Liver (tissue), 9 donors: ENCODE results near the gene PRR23E. TPM values are rescaled to one million over a fixed set of nuclear protein-coding genes. Genes with fewer than 3 reads are reported as not detected.

Source experiments
- DNase-seq: peaks from one replicate; pipeline ENCODE4 v3.0.0-alpha.2; 2017; ENCODE audit warnings: low spot score
- H3K27ac ChIP-seq, 2 donors: one replicate each; pipeline ENCODE4 v1.7.0; 2013; ENCODE audit warnings: inconsistent platforms in 2 of 2, low read length in 2 of 2, control low read depth in 1 of 2, low read depth in 1 of 2, mild to moderate bottlenecking in 1 of 2
- H3K27me3 ChIP-seq, 4 donors: one replicate each; pipeline versions ENCODE4 v1.6.1 to v1.7.0; 2013; ENCODE audit warnings: low read length in 3 of 4, inconsistent platforms in 1 of 4, mild to moderate bottlenecking in 1 of 4, moderate library complexity in 1 of 4; ENCODE audit not compliant: control insufficient read depth in 4 of 4, insufficient read depth in 4 of 4
- H3K36me3 ChIP-seq, 4 donors: one replicate each; pipeline versions ENCODE4 v1.6.1 to v1.7.0; 2013; ENCODE audit warnings: low read length in 3 of 4, mild to moderate bottlenecking in 3 of 4, low read depth in 1 of 4, moderate library complexity in 1 of 4; ENCODE audit not compliant: control insufficient read depth in 4 of 4, insufficient read depth in 3 of 4
- H3K4me1 ChIP-seq, 4 donors: one replicate each; pipeline versions ENCODE4 v1.6.1 to v1.7.0; 2013; ENCODE audit warnings: low read length in 3 of 4, mild to moderate bottlenecking in 3 of 4, moderate library complexity in 1 of 4; ENCODE audit not compliant: control insufficient read depth in 4 of 4, insufficient read depth in 4 of 4
- H3K4me3 ChIP-seq, 3 donors: one replicate each; pipeline versions ENCODE4 v1.6.1 to v1.7.0; 2013; ENCODE audit warnings: low read length in 3 of 3, control low read depth in 1 of 3, low read depth in 1 of 3, mild to moderate bottlenecking in 1 of 3
- H3K9ac ChIP-seq, 2 donors: one replicate each; pipeline ENCODE4 v1.7.0; 2013; ENCODE audit warnings: low read length in 2 of 2, mild to moderate bottlenecking in 2 of 2, moderate library complexity in 2 of 2, control low read depth in 1 of 2, low read depth in 1 of 2
- H3K9me3 ChIP-seq, 4 donors: one replicate each; pipeline versions ENCODE4 v1.6.1 to v1.7.0; 2013; ENCODE audit warnings: low read length in 3 of 4; ENCODE audit not compliant: control insufficient read depth in 4 of 4
- EGR1 ChIP-seq, 2 donors: IDR thresholded peaks; 2 replicates each; pipeline ENCODE4 v1.6.1; 2016 to 2018; ENCODE audit warnings: antibody characterized with exemption in 2 of 2, low read depth in 2 of 2
- FOXA1 ChIP-seq: IDR thresholded peaks from 2 replicates; pipeline ENCODE4 v1.6.1; 2016; ENCODE audit warnings: antibody characterized with exemption
- FOXA2 ChIP-seq: IDR thresholded peaks from 2 replicates; pipeline ENCODE4 v1.6.1; 2016; ENCODE audit warnings: antibody characterized with exemption
- GABPA ChIP-seq, 2 donors: IDR thresholded peaks in 1 of 2; conservative IDR thresholded peaks in 1 of 2; 2 replicates each; pipeline ENCODE4 v1.6.1; 2016; ENCODE audit warnings: antibody characterized with exemption in 2 of 2, mild to moderate bottlenecking in 1 of 2, moderate library complexity in 1 of 2
- HNF4A ChIP-seq, 2 donors: conservative IDR thresholded peaks; 2 replicates each; pipeline ENCODE4 v1.6.1; 2016; ENCODE audit warnings: antibody characterized with exemption in 2 of 2, mild to moderate bottlenecking in 2 of 2
- HNF4G ChIP-seq: IDR thresholded peaks from 2 replicates; pipeline ENCODE4 v1.6.1; 2016; ENCODE audit warnings: antibody characterized with exemption
- RAD21 ChIP-seq, 2 donors: IDR thresholded peaks; 2 replicates each; pipeline ENCODE4 v1.6.1; 2016; ENCODE audit warnings: antibody characterized with exemption in 2 of 2, mild to moderate bottlenecking in 2 of 2
- RXRA ChIP-seq, 2 donors: IDR thresholded peaks; 2 replicates each; pipeline ENCODE4 v1.6.1; 2017 to 2018; ENCODE audit warnings: antibody characterized with exemption in 2 of 2, mild to moderate bottlenecking in 1 of 2
- SP1 ChIP-seq: IDR thresholded peaks from 2 replicates; pipeline ENCODE4 v1.6.1; 2018; ENCODE audit warnings: antibody characterized with exemption, mild to moderate bottlenecking
- TAF1 ChIP-seq: conservative IDR thresholded peaks from 2 replicates; pipeline ENCODE4 v1.6.1; 2016; ENCODE audit warnings: antibody characterized with exemption, mild to moderate bottlenecking
- ZBTB33 ChIP-seq: IDR thresholded peaks from 2 replicates; pipeline ENCODE4 v1.6.1; 2016; ENCODE audit warnings: antibody characterized with exemption
- WGBS: extraction: QIAGEN DNeasy Blood & Tissue Kit; methylation state at CpG from one replicate; pipeline ENCODE4 v1.1.7; 2013; 5-methylcytosine and 5-hydroxymethylcytosine counted together
- polyA plus RNA-seq, 2 donors: library from polyadenylated mRNA; stranded (reverse) in 1 of 2; unstranded in 1 of 2; fragments of 200-250 nt in 1 of 2; fragments of >200 nt in 1 of 2; fragmentation: Nextera tagmentation in 1 of 2; extraction: Ambion mirVana in 1 of 2; gene quantifications; one replicate each; pipeline versions ENCODE4 v1.2.1 to v1.2.3, GENCODE V29; 2013 to 2015
- total RNA-seq, 2 donors: library from RNA; depleted of rRNA; stranded (reverse); fragments of >200 nt; gene quantifications; one replicate each; pipeline ENCODE4 v1.2.3, GENCODE V29; 2014
- TF ChIP-seq, protein P1 (sequence below): IDR thresholded peaks from 2 replicates; pipeline ENCODE4 v1.6.1; 2016; ENCODE audit warnings: antibody characterized with exemption, mild to moderate bottlenecking
- TF ChIP-seq, protein P2 (sequence below): fragments of 150-350 bp; IDR thresholded peaks from 2 replicates; pipeline ENCODE4 v1.5.1; 2017; ENCODE audit warnings: improper control_type of control experiment, low read depth, low read length; ENCODE audit not compliant: missing input control
- donor health status: healthy.
- donor health status: healthy.
- donor health status: healthy.
- donor health status: healthy.
- donor health status: healthy.

Gene PRR23E
- total and polyA plus RNA-seq, 4 donors, result not detected

- 32% methylated on average over 3 of the region's 3 CpGs for WGBS
- Histone ChIP-seq H3K4me1 (no peaks in the 10 kb centered on the region), H3K27ac (no peak overlapping the region), H3K9me3 (peaks cover 0 to 4% (median 0%) of the 10 kb centered on the region in 4 donors), H3K27me3 (no peaks in the 10 kb centered on the region), H3K9ac (no peak overlapping the region), H3K36me3 (no peaks in the 10 kb centered on the region), H3K4me3 (no peak overlapping the region)
- TF ChIP-seq, protein P1, sequence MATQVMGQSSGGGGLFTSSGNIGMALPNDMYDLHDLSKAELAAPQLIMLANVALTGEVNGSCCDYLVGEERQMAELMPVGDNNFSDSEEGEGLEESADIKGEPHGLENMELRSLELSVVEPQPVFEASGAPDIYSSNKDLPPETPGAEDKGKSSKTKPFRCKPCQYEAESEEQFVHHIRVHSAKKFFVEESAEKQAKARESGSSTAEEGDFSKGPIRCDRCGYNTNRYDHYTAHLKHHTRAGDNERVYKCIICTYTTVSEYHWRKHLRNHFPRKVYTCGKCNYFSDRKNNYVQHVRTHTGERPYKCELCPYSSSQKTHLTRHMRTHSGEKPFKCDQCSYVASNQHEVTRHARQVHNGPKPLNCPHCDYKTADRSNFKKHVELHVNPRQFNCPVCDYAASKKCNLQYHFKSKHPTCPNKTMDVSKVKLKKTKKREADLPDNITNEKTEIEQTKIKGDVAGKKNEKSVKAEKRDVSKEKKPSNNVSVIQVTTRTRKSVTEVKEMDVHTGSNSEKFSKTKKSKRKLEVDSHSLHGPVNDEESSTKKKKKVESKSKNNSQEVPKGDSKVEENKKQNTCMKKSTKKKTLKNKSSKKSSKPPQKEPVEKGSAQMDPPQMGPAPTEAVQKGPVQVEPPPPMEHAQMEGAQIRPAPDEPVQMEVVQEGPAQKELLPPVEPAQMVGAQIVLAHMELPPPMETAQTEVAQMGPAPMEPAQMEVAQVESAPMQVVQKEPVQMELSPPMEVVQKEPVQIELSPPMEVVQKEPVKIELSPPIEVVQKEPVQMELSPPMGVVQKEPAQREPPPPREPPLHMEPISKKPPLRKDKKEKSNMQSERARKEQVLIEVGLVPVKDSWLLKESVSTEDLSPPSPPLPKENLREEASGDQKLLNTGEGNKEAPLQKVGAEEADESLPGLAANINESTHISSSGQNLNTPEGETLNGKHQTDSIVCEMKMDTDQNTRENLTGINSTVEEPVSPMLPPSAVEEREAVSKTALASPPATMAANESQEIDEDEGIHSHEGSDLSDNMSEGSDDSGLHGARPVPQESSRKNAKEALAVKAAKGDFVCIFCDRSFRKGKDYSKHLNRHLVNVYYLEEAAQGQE, result peak; percentile 98
- no peak for TF ChIP-seq TAF1
- DNase-seq, result no peak
These were observed 40.4 kb downstream of the PRR23E start for GRCh38 chr3:127233371-127233770.

GRCh38 chr3:127234778-127235177, 41.8 kb downstream of the PRR23E start:
- TF ChIP-seq ZBTB33 (no peak), FOXA2 (no peak), TAF1 (no peak), RAD21 (IDR thresholded peaks at IDR 0.05) (no peak), RXRA (IDR thresholded peaks at IDR 0.05) (no peak), HNF4A (conservative IDR thresholded peaks at IDR 0.05) (no peak), EGR1 (IDR thresholded peaks at IDR 0.05; ENCODE audit: low read depth in 2 of 2) (no peak), GABPA (IDR thresholded peaks at IDR 0.05 in 1 of 2, conservative IDR thresholded peaks at IDR 0.05 in 1 of 2) (no peak), FOXA1 (no peak), SP1 (no peak), HNF4G (no peak)
- TF ChIP-seq, protein P2, sequence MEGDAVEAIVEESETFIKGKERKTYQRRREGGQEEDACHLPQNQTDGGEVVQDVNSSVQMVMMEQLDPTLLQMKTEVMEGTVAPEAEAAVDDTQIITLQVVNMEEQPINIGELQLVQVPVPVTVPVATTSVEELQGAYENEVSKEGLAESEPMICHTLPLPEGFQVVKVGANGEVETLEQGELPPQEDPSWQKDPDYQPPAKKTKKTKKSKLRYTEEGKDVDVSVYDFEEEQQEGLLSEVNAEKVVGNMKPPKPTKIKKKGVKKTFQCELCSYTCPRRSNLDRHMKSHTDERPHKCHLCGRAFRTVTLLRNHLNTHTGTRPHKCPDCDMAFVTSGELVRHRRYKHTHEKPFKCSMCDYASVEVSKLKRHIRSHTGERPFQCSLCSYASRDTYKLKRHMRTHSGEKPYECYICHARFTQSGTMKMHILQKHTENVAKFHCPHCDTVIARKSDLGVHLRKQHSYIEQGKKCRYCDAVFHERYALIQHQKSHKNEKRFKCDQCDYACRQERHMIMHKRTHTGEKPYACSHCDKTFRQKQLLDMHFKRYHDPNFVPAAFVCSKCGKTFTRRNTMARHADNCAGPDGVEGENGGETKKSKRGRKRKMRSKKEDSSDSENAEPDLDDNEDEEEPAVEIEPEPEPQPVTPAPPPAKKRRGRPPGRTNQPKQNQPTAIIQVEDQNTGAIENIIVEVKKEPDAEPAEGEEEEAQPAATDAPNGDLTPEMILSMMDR, result no peak
- H3K27me3 ChIP-seq, result no peaks in the 10 kb centered on the region
- H3K4me1 ChIP-seq, result no peaks in the 10 kb centered on the region

More at GRCh38 chr3:127234778-127235177, 41.8 kb downstream of the PRR23E start:
- DNase-seq, result no peak
- H3K27ac ChIP-seq, result no peak overlapping the region
- no peak overlapping the region for H3K9ac ChIP-seq
- H3K9me3 ChIP-seq, result peaks cover 0 to 4% (median 0%) of the 10 kb centered on the region in 4 donors
- no peak overlapping the region for H3K4me3 ChIP-seq
- no peaks in the 10 kb centered on the region for H3K36me3 ChIP-seq
